PC-3 (cell line): ENCODE measurements around the gene FOXP1. TPM values are rescaled to one million over a fixed set of nuclear protein-coding genes. Genes with fewer than 3 reads are reported as not detected.

Experiments
- ATAC-seq: fragments of 200-7000 bp; cut with Tn5 transposase; 2 replicates; pipeline ENCODE4 v1.9.1; 2020; ENCODE audit warnings: mild to moderate bottlenecking, moderate library complexity
- BruUV-seq: library from RNA; stranded (reverse); fragments of 400-500 nt; replicated peaks from 2 replicates; lab custom pipeline; 2021; lab: Mats Ljungman, UMichigan
- CTCF ChIA-PET: fragments of 300-600 bp; sonication (Branson Sonifier 250); formaldehyde crosslinking; loops from one replicate; lab custom pipeline; 2022; ENCODE audit warnings: antibody characterized with exemption; lab: Charles Lee
- POLR2A ChIA-PET: fragments of 300-600 bp; sonication (Branson Sonifier 250); formaldehyde crosslinking; loops from one replicate; lab custom pipeline; 2022; ENCODE audit warnings: antibody characterized with exemption; ENCODE audit not compliant: unreplicated experiment; lab: Charles Lee
- DNase-seq: peaks from one replicate; pipeline ENCODE4 v3.0.0-alpha.2; 2015
- H2AFZ ChIP-seq: fragments of 300-600 bp; sonication (generic); 2 replicates; pipeline ENCODE4 v1.6.0; 2016; ENCODE audit warnings: antibody characterized with exemption, low read length
- H3F3A ChIP-seq: fragments of 300-600 bp; sonication (generic); one replicate; pipeline ENCODE4 v1.6.0; 2017; ENCODE audit warnings: antibody characterized with exemption, low read length, control low read depth, mild to moderate bottlenecking; ENCODE audit not compliant: unreplicated experiment
- H3K27ac ChIP-seq: fragments of 300-600 bp; sonication (generic); 2 replicates; pipeline ENCODE4 v1.5.1; 2016; ENCODE audit warnings: mild to moderate bottlenecking, low read length
- H3K27me3 ChIP-seq: fragments of 300-600 bp; sonication (generic); 2 replicates; pipeline ENCODE4 v1.6.1; 2016; ENCODE audit warnings: low read length, mixed read lengths
- H3K36me3 ChIP-seq: fragments of 300-600 bp; sonication (generic); 2 replicates; pipeline ENCODE4 v1.6.1; 2016; ENCODE audit warnings: low read depth, mixed run types, low read length, mixed read lengths
- H3K4me1 ChIP-seq: fragments of 300-600 bp; sonication (generic); 2 replicates; pipeline ENCODE4 v1.5.1; 2016; ENCODE audit warnings: low read length; ENCODE audit not compliant: insufficient read depth
- H3K4me2 ChIP-seq: fragments of 300-600 bp; sonication (generic); 2 replicates; pipeline ENCODE4 v1.6.0; 2016; ENCODE audit warnings: low read length
- H3K4me3 ChIP-seq: fragments of 300-600 bp; sonication (generic); 2 replicates; pipeline ENCODE4 v1.5.1; 2016; ENCODE audit warnings: mild to moderate bottlenecking, low read length, mixed read lengths
- H3K79me2 ChIP-seq: fragments of 300-600 bp; sonication (generic); 2 replicates; pipeline ENCODE4 v1.6.1; 2017; ENCODE audit warnings: low read length, mixed read lengths
- H3K9ac ChIP-seq: fragments of 300-600 bp; sonication (generic); 2 replicates; pipeline ENCODE4 v1.6.0; 2016; ENCODE audit warnings: mild to moderate bottlenecking, low read length
- H3K9me2 ChIP-seq: fragments of 300-600 bp; sonication (generic); replicated peaks from 2 replicates; pipeline ENCODE4 v1.6.1; 2016; ENCODE audit warnings: mixed run types, low read length, mixed read lengths
- H3K9me3 ChIP-seq: fragments of 300-600 bp; sonication (generic); 2 replicates; pipeline ENCODE4 v1.6.1; 2016; ENCODE audit warnings: low read length, mixed read lengths
- H4K20me1 ChIP-seq: fragments of 300-600 bp; sonication (generic); 2 replicates; pipeline ENCODE4 v1.6.1; 2016; ENCODE audit warnings: low read length, mixed read lengths
- CTCF ChIP-seq: fragments of 300-600 bp; sonication (generic); conservative IDR thresholded peaks from 2 replicates; pipeline ENCODE4 v1.5.1; 2017; ENCODE audit warnings: antibody characterized with exemption, low read depth, mild to moderate bottlenecking, low read length
- EZH2 ChIP-seq: fragments of 300-600 bp; sonication (generic); IDR thresholded peaks from one replicate; pipeline ENCODE4 v1.6.1; 2017; ENCODE audit warnings: antibody characterized with exemption, mild to moderate bottlenecking, low read length; ENCODE audit not compliant: unreplicated experiment
- EZH2phosphoT487 ChIP-seq: fragments of 300-600 bp; sonication (generic); IDR thresholded peaks from 2 replicates; pipeline ENCODE4 v1.6.1; 2018; ENCODE audit warnings: mild to moderate bottlenecking, antibody characterized with exemption, low read length, borderline replicate concordance
- intact Hi-C: fragments of 100-400 bp; cut with micrococcal nuclease; formaldehyde crosslinking; loops from 2 replicates; pipeline ENCODE4 v1.9.0; 2023
- total RNA-seq: library from RNA; depleted of rRNA; stranded (reverse); fragments of >200 nt; gene quantifications from 2 replicates; pipeline ENCODE4 v1.2.3, GENCODE V29; 2014

The FOXP1 gene
- total RNA-seq, 1 experiment from 2014 or later: 35.3 TPM

- H4K20me1 ChIP-seq: no peaks in the 10 kb centered on the region
- ChIA-PET CTCF (no interaction called here), POLR2A (no interaction called here)
- H3K9me2 ChIP-seq: no peaks in the 10 kb centered on the region
- TF ChIP-seq EZH2phosphoT487 (no peak), CTCF (no peak), EZH2 (no peak)
- no peak overlapping the region for H3K9ac ChIP-seq
- H3K27ac ChIP-seq: no peak overlapping the region
- no peaks in the 10 kb centered on the region for H3K9me3 ChIP-seq
- no peaks in the 10 kb centered on the region for H3K27me3 ChIP-seq
- BruUV-seq: no TSS peak
- DNase-seq: no peak
- H2AFZ ChIP-seq: no peak overlapping the region
- intact Hi-C loops: no loop called here
- H3F3A ChIP-seq: no peaks in the 10 kb centered on the region
- no peaks in the 10 kb centered on the region for H3K79me2 ChIP-seq
- no peak overlapping the region for H3K4me2 ChIP-seq
- H3K4me1 ChIP-seq: no peaks in the 10 kb centered on the region
- H3K4me3 ChIP-seq: no peak overlapping the region
- no peaks in the 10 kb centered on the region for H3K36me3 ChIP-seq
- ATAC-seq: no peak
Measured at GRCh38 chr3:71568207-71568606, 15.3 kb downstream of the FOXP1 start.

- no peak overlapping the region for H3K27ac ChIP-seq
- no peak for ATAC-seq
- no peak for DNase-seq
- ChIA-PET CTCF (no interaction called here), POLR2A (no interaction called here)
- no peak overlapping the region for H2AFZ ChIP-seq
- H3K9me3 ChIP-seq: no peaks in the 10 kb centered on the region
- H3K4me1 ChIP-seq: no peaks in the 10 kb centered on the region
- no TSS peak for BruUV-seq
- TF ChIP-seq CTCF (no peak), EZH2 (no peak), EZH2phosphoT487 (no peak)
- H3K36me3 ChIP-seq: no peaks in the 10 kb centered on the region
- no peaks in the 10 kb centered on the region for H3K79me2 ChIP-seq
- H3K4me2 ChIP-seq: no peak overlapping the region
- H4K20me1 ChIP-seq: no peaks in the 10 kb centered on the region
- H3K9me2 ChIP-seq: no peaks in the 10 kb centered on the region
- no peaks in the 10 kb centered on the region for H3K27me3 ChIP-seq
- intact Hi-C loops: no loop called here
- H3K4me3 ChIP-seq: no peak overlapping the region
- no peak overlapping the region for H3K9ac ChIP-seq
- no peaks in the 10 kb centered on the region for H3F3A ChIP-seq
Measured at GRCh38 chr3:71566776-71567175, 16.8 kb downstream of the FOXP1 start.

- CTCF ChIA-PET: no interaction called here
- Histone ChIP-seq H3K4me2 (no peak overlapping the region), H3K27ac (no peak overlapping the region), H3K4me1 (no peaks in the 10 kb centered on the region), H4K20me1 (no peaks in the 10 kb centered on the region), H3F3A (no peaks in the 10 kb centered on the region), H3K36me3 (no peaks in the 10 kb centered on the region), H3K9me2 (no peaks in the 10 kb centered on the region), H3K79me2 (no peaks in the 10 kb centered on the region), H3K9ac (no peak overlapping the region), H3K4me3 (no peak overlapping the region), H3K9me3 (no peaks in the 10 kb centered on the region), H3K27me3 (no peaks in the 10 kb centered on the region), H2AFZ (no peak overlapping the region)
- DNase-seq (no peak), ATAC-seq (no peak)
- intact Hi-C loops: no loop called here
- BruUV-seq: no TSS peak
- POLR2A ChIA-PET: no interaction called here
- TF ChIP-seq EZH2 (no peak), CTCF (no peak), EZH2phosphoT487 (no peak)
Measured at GRCh38 chr3:71565976-71566375, 17.6 kb downstream of the FOXP1 start.
